DND-41 (cell line): ENCODE results near the gene CHD9NB.

ENCODE experiments used
- ATAC-seq: fragments of 200-7000 bp; cut with Tn5 transposase; 3 replicates; pipeline ENCODE4 v1.9.1; 2021; ENCODE audit warnings: low read depth; ENCODE audit not compliant: insufficient read depth
- DNase-seq: peaks from one replicate; pipeline ENCODE4 v3.0.0-alpha.2; 2020
- H2AFZ ChIP-seq: 2 replicates; pipeline ENCODE4 v1.6.0; 2012; ENCODE audit warnings: low read depth, low read length
- H3K27ac ChIP-seq: 2 replicates; pipeline ENCODE4 v1.5.1; 2012; ENCODE audit warnings: low read length, inconsistent platforms
- H3K27me3 ChIP-seq: fragments of 200-600 bp; sonication (generic); 2 replicates; pipeline ENCODE4 v1.6.0; 2012; ENCODE audit warnings: low read length, mild to moderate bottlenecking, inconsistent platforms; ENCODE audit not compliant: insufficient read depth, poor library complexity
- H3K36me3 ChIP-seq: 2 replicates; pipeline ENCODE4 v1.5.1; 2012; ENCODE audit warnings: low read length, inconsistent platforms; ENCODE audit not compliant: insufficient read depth
- H3K4me1 ChIP-seq: 2 replicates; pipeline ENCODE4 v1.5.1; 2012; ENCODE audit warnings: mild to moderate bottlenecking, low read length; ENCODE audit not compliant: insufficient read depth
- H3K4me2 ChIP-seq: 2 replicates; pipeline ENCODE4 v1.6.0; 2012; ENCODE audit warnings: mild to moderate bottlenecking, moderate library complexity, low read length, inconsistent platforms; ENCODE audit not compliant: insufficient read depth
- H3K4me3 ChIP-seq, 2 experiments: fragments of 200-600 bp in 1 of 2; shearing (Covaris generic) in 1 of 2; 2 replicates each; pipeline ENCODE4 v1.5.1; 2012 to 2016; ENCODE audit warnings: inconsistent platforms in 2 of 2, low read length in 2 of 2, mild to moderate bottlenecking in 2 of 2, low read depth in 1 of 2, moderate library complexity in 1 of 2
- H3K79me2 ChIP-seq: 2 replicates; pipeline ENCODE4 v1.6.0; 2012; ENCODE audit warnings: low read length, inconsistent platforms; ENCODE audit not compliant: insufficient read depth
- H3K9ac ChIP-seq: 2 replicates; pipeline ENCODE4 v1.6.0; 2012; ENCODE audit warnings: low read depth, mild to moderate bottlenecking, inconsistent platforms, low read length, moderate library complexity
- H3K9me3 ChIP-seq: 2 replicates; pipeline ENCODE4 v1.5.1; 2012; ENCODE audit warnings: low read length, moderate library complexity, mild to moderate bottlenecking, inconsistent platforms; ENCODE audit not compliant: insufficient read depth, severe bottlenecking
- H4K20me1 ChIP-seq: 2 replicates; pipeline ENCODE4 v1.6.0; 2012; ENCODE audit warnings: low read length; ENCODE audit not compliant: insufficient read depth
- EZH2 ChIP-seq: IDR thresholded peaks from 3 replicates; pipeline ENCODE4 v1.6.1; 2012; ENCODE audit warnings: borderline replicate concordance, low read depth, mild to moderate bottlenecking, moderate library complexity, low read length, inconsistent platforms; ENCODE audit not compliant: severe bottlenecking
- TF ChIP-seq, protein P1 (sequence below): IDR thresholded peaks from 2 replicates; pipeline ENCODE4 v1.5.1; 2012; ENCODE audit warnings: borderline replicate concordance, low read length, moderate library complexity, mild to moderate bottlenecking; ENCODE audit not compliant: poor library complexity, severe bottlenecking; ENCODE audit errors: extremely low read depth

CHD9NB gene

DNA sequence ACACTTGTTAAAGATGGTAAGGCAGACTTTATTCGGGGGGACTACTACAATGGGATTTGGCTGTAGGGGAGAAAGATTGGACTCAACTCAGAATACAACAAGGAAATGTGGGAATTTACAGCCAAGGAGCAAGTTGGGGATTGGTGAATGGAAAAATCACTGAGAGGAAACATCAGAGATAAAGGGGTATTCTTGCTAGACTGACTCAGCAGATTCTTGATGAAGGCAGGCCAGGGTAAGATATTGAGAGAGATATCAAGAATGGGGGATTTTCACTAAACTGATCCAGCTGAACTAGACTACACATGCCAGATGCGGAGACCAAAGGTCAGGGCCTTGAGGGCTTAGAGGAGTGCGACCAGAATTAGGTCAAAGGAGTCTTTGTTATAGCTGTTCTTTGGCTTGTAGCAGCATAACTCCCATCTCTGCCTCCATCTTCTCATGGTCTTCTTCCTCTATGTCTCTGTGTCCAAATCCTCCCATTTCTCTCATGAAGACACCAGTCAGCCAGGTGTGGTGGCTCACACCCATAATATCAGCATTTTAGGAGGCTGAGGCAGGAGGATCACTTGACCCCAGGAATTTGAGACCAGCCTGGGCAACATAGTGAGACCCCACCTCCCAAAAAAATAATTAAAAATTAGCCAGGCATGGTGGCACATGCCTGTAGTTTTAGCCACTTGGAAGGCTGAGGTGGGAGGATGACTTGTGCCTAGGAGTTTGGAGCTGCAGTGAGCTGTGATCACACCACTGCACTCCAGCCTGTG lies 17.3 kb downstream of the CHD9NB start:
- no peak for DNase-seq
- H3K4me2 ChIP-seq, result no peak overlapping the region
- H3K4me1 ChIP-seq, result peaks cover under 1% of the 10 kb centered on the region; the same call in 1 of the 2 replicates

DNA sequence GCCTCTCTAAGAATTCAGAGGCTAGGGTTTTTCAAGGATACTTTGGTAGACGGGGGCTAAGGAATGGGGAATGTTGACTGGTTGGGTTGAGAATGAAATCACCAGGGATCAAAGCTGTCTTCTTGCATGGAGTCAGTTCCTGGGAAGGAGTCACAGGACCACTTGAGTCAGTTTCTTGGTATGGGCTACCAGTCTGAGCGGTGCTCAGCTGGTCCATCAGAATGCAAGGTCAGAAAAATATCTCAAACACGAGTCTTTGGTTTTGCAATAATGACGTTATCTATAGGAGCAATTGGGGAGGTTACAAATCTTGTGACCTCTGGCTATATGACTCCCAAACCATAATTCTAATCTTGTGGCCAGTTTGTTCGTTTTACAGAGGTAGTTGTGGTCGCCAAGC lies 18.4 kb downstream of the CHD9NB start:
- H3K4me2 ChIP-seq, result no peak overlapping the region
- TF ChIP-seq EZH2, result no peak
- TF ChIP-seq, protein P1, sequence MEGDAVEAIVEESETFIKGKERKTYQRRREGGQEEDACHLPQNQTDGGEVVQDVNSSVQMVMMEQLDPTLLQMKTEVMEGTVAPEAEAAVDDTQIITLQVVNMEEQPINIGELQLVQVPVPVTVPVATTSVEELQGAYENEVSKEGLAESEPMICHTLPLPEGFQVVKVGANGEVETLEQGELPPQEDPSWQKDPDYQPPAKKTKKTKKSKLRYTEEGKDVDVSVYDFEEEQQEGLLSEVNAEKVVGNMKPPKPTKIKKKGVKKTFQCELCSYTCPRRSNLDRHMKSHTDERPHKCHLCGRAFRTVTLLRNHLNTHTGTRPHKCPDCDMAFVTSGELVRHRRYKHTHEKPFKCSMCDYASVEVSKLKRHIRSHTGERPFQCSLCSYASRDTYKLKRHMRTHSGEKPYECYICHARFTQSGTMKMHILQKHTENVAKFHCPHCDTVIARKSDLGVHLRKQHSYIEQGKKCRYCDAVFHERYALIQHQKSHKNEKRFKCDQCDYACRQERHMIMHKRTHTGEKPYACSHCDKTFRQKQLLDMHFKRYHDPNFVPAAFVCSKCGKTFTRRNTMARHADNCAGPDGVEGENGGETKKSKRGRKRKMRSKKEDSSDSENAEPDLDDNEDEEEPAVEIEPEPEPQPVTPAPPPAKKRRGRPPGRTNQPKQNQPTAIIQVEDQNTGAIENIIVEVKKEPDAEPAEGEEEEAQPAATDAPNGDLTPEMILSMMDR, result no peak
- H3K79me2 ChIP-seq, result no peaks in the 10 kb centered on the region
- H3K27me3 ChIP-seq, result no peaks in the 10 kb centered on the region
- H3K36me3 ChIP-seq, result no peaks in the 10 kb centered on the region
- no peaks in the 10 kb centered on the region for H4K20me1 ChIP-seq
- no peak overlapping the region for H3K27ac ChIP-seq
- no peak overlapping the region for H2AFZ ChIP-seq
- H3K9ac ChIP-seq, result no peak overlapping the region
- H3K4me1 ChIP-seq, result no peaks in the 10 kb centered on the region
- DNase-seq, result no peak
- H3K4me3 ChIP-seq, result no peak overlapping the region
- peaks cover 14% of the 10 kb centered on the region for H3K9me3 ChIP-seq
- no peak for ATAC-seq

More for the DNA sequence above, 17.3 kb downstream of the CHD9NB start:
- Histone ChIP-seq H3K27ac (no peak overlapping the region), H2AFZ (no peak overlapping the region), H4K20me1 (no peaks in the 10 kb centered on the region), H3K9ac (no peak overlapping the region), H3K36me3 (no peaks in the 10 kb centered on the region), H3K9me3 (peaks cover 14% of the 10 kb centered on the region), H3K4me3 (no peak overlapping the region), H3K79me2 (no peaks in the 10 kb centered on the region), H3K27me3 (no peaks in the 10 kb centered on the region)
- no peak for ATAC-seq
- TF ChIP-seq EZH2, result no peak
- TF ChIP-seq, protein P1, result no peak

DNA sequence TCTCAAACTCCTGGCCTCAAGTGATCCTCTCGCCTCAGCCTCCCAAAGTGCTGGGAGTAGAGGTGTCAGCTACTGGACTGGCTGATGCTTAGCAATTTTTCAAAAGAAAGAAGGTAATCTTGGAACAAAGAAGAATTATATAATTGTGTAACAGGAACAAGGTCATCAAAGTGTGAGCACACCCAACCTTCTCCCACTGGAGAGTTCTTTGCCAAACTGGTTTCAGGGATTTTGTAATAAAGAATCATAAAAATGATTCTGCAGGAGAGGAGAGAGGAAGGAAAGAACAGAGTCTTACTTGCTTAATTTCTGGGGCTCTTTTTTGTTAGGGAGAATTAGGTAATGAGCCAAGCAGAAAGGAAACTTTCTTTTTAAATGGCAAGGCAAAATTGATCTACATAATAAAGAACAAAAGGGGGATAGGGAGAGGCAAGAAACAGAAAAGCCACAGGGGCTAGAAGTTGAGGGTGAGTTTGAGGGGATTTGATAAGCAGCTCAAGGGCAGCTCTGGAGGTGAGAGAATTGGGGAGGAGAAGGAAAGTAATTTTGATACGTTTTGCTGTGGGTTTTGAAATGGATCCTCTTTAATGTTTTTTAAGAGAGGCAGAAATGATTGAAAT lies 21.3 kb downstream of the CHD9NB start:
- ATAC-seq (no peak), DNase-seq (no peak)
- H3K4me1 ChIP-seq, result no peaks in the 10 kb centered on the region
- no peaks in the 10 kb centered on the region for H3K36me3 ChIP-seq
- no peaks in the 10 kb centered on the region for H3K27me3 ChIP-seq
- no peak overlapping the region for H3K4me3 ChIP-seq
- no peak overlapping the region for H3K27ac ChIP-seq
- H4K20me1 ChIP-seq, result no peaks in the 10 kb centered on the region
- TF ChIP-seq, protein P1, result no peak
- TF ChIP-seq EZH2, result no peak
- peaks cover 14% of the 10 kb centered on the region for H3K9me3 ChIP-seq
- no peak overlapping the region for H2AFZ ChIP-seq
- H3K4me2 ChIP-seq, result no peak overlapping the region
- H3K9ac ChIP-seq, result no peak overlapping the region
- no peaks in the 10 kb centered on the region for H3K79me2 ChIP-seq
